GM12878 (cell line): ENCODE results near the gene DNAJC27. TPM values are rescaled to one million over a fixed set of nuclear protein-coding genes. Genes with fewer than 3 reads are reported as not detected.

Source experiments
- ATAC-seq: fragments of 200-7000 bp; cut with Tn5 transposase; 3 replicates; pipeline ENCODE4 v1.9.1; 2020; ENCODE audit warnings: mild to moderate bottlenecking, moderate library complexity
- BruUV-seq: library from RNA; stranded (reverse); fragments of 400-500 nt; replicated peaks from 2 replicates; lab custom pipeline; 2021; lab: Mats Ljungman, UMichigan
- CTCF ChIA-PET: fragments of 300-600 bp; sonication (Branson Sonifier 250); formaldehyde crosslinking; extraction: SDS; loops from one replicate; lab custom pipeline; 2021; ENCODE audit warnings: inconsistent platforms; lab: Yijun Ruan, JAX
- POLR2A ChIA-PET: fragments of 350-600 bp; formaldehyde crosslinking; extraction: SDS; loops from one replicate; lab custom pipeline; 2021; ENCODE audit warnings: inconsistent platforms; lab: Charles Lee
- RAD21 ChIA-PET: fragments of 300-600 bp; sonication (Branson Sonifier 250); formaldehyde crosslinking; loops from one replicate; lab custom pipeline; 2023; ENCODE audit warnings: antibody characterized with exemption; ENCODE audit not compliant: unreplicated experiment; lab: Charles Lee
- SMC1A ChIA-PET: fragments of 300-600 bp; sonication (Branson Sonifier 250); formaldehyde crosslinking; loops from one replicate; lab custom pipeline; 2023; ENCODE audit not compliant: unreplicated experiment, uncharacterized antibody; lab: Charles Lee
- DNase-seq: peaks from one replicate; pipeline ENCODE4 v3.0.0-alpha.2; 2011; ENCODE audit warnings: low read depth, low spot score
- FAIRE-seq: peaks from 3 replicates; lab custom pipeline; 2011; peaks lifted over from hg19 to GRCh38; lab: Jason Lieb, UNC
- H2AFZ ChIP-seq: 2 replicates; pipeline ENCODE4 v1.6.0; 2011; ENCODE audit warnings: low read depth, low read length, control low read depth; ENCODE audit not compliant: control insufficient read depth
- H3K27ac ChIP-seq: 2 replicates; pipeline ENCODE4 v1.5.1; 2011; ENCODE audit warnings: control low read depth; ENCODE audit not compliant: control insufficient read depth, insufficient read depth
- H3K27me3 ChIP-seq, 2 experiments: replicated peaks in 1 of 2; 2 replicates each; pipeline versions ENCODE4 v1.6.0 to v1.6.1; 2011; ENCODE audit warnings: low read length in 1 of 2; ENCODE audit not compliant: control insufficient read depth in 2 of 2, insufficient read depth in 2 of 2
- H3K36me3 ChIP-seq, 2 experiments: 2 replicates each; pipeline ENCODE4 v1.5.1; 2011; ENCODE audit warnings: low read length in 1 of 2; ENCODE audit not compliant: control insufficient read depth in 2 of 2, insufficient read depth in 2 of 2
- H3K4me1 ChIP-seq: 2 replicates; pipeline ENCODE4 v1.6.1; 2011; ENCODE audit warnings: mild to moderate bottlenecking, low read length, moderate library complexity, mixed read lengths; ENCODE audit not compliant: control insufficient read depth, insufficient read depth
- H3K4me2 ChIP-seq: 2 replicates; pipeline ENCODE4 v1.6.0; 2011; ENCODE audit warnings: control low read depth; ENCODE audit not compliant: control insufficient read depth, insufficient read depth
- H3K4me3 ChIP-seq: fragments of 200-600 bp; sonication (generic); 2 replicates; pipeline ENCODE4 v1.5.1; 2016
- H3K79me2 ChIP-seq: 2 replicates; pipeline ENCODE4 v1.6.0; 2011; ENCODE audit warnings: low read length; ENCODE audit not compliant: control insufficient read depth, insufficient read depth
- H3K9ac ChIP-seq: 2 replicates; pipeline ENCODE4 v1.8.0; 2011; ENCODE audit warnings: low read length, control low read depth, mixed read lengths; ENCODE audit not compliant: control insufficient read depth, insufficient read depth
- H3K9me3 ChIP-seq: replicated peaks from 3 replicates; pipeline ENCODE4 v1.5.1; 2011; ENCODE audit warnings: mild to moderate bottlenecking, low read length; ENCODE audit not compliant: control insufficient read depth, insufficient read depth
- H4K20me1 ChIP-seq: 2 replicates; pipeline ENCODE4 v1.6.0; 2011; ENCODE audit not compliant: control insufficient read depth, insufficient read depth
- BCL3 ChIP-seq: IDR thresholded peaks from 2 replicates; pipeline ENCODE4 v1.6.1; 2011; ENCODE audit warnings: borderline replicate concordance, low read depth, mild to moderate bottlenecking, moderate library complexity, low read length; ENCODE audit not compliant: insufficient read depth, poor library complexity, severe bottlenecking
- BCLAF1 ChIP-seq: fragments of 450-650 bp; IDR thresholded peaks from 2 replicates; pipeline ENCODE4 v1.6.1; 2017; ENCODE audit warnings: antibody characterized with exemption, mild to moderate bottlenecking, moderate library complexity
- IRF3 ChIP-seq: fragments of 450-650 bp; IDR thresholded peaks from 2 replicates; pipeline ENCODE4 v1.6.1; 2014; ENCODE audit warnings: mild to moderate bottlenecking
- NRF1 ChIP-seq: conservative IDR thresholded peaks from 2 replicates; pipeline ENCODE4 v1.6.1; 2011; ENCODE audit warnings: mild to moderate bottlenecking, low read depth, low read length, improper control_type of control experiment
- POLR2A ChIP-seq: IDR thresholded peaks from 2 replicates; pipeline ENCODE4 v1.6.1; 2011; ENCODE audit warnings: low read depth, mild to moderate bottlenecking, low read length
- RUNX3 ChIP-seq: IDR thresholded peaks from 2 replicates; pipeline ENCODE4 v1.6.1; 2012; ENCODE audit warnings: low read length, inconsistent platforms
- ZBTB4 ChIP-seq: fragments of 450-650 bp; formaldehyde crosslinking; IDR thresholded peaks from 2 replicates; pipeline ENCODE4 v1.4.0; 2022; ENCODE audit warnings: mild to moderate bottlenecking, moderate library complexity
- ZNF24 ChIP-seq: fragments of 450-650 bp; IDR thresholded peaks from 2 replicates; pipeline ENCODE4 v1.6.1; 2017; ENCODE audit warnings: antibody characterized with exemption, mild to moderate bottlenecking
- WGBS: methylation state at CpG from one replicate; pipeline ENCODE4 v1.1.6; 2016; ENCODE audit warnings: low lambda C conversion rate; ENCODE audit not compliant: insufficient replicate concordance, insufficient coverage; ENCODE audit errors: missing lambda C conversion rate; 5-methylcytosine and 5-hydroxymethylcytosine counted together
- in situ Hi-C: fragments of 300-500 bp; cut with MboI; formaldehyde crosslinking; loops from 9 replicates; pipeline ENCODE4 v1.14.3; 2018; ENCODE audit warnings: mixed read lengths
- intact Hi-C: fragments of 100-400 bp; cut with micrococcal nuclease; formaldehyde crosslinking; loops from one replicate; pipeline ENCODE4 v1.14.2; 2022; ENCODE audit not compliant: unreplicated experiment
- polyA plus RNA-seq, 11 experiments: library from polyadenylated mRNA; depleted of rRNA in 4 of 11; unstranded in 6 of 11; stranded (reverse) in 5 of 11; fragments of >200 nt; fragmentation: Nextera tagmentation in 4 of 11; fragmentation: Illumina TruSeq in 1 of 11; extraction: Ambion mirVana in 4 of 11; extraction: Trizol in 1 of 11; gene quantifications; 1 replicate in 1 of 11; 2 replicates in 10 of 11; pipeline versions ENCODE4 v1.2.1 to v1.2.3, GENCODE V29; 2011 to 2016; ENCODE audit warnings: inconsistent platforms in 2 of 11, missing spikeins in 2 of 11, low read depth in 1 of 11
- total RNA-seq, 4 experiments: library from RNA; depleted of rRNA in 3 of 4; stranded (reverse); fragments of >200 nt in 3 of 4; fragmentation: Illumina TruSeq in 1 of 4; extraction: Trizol in 1 of 4; gene quantifications; 2 replicates each; pipeline versions ENCODE4 v1.2.1 to v1.2.3, GENCODE V29; 2013 to 2021

The DNAJC27 gene
- total and polyA plus RNA-seq, 10 of the 15 experiments (the other 5 are each of a cell fraction or from before 2014, with no cell fraction given): 0.95 to 9.6 (median 3.7) TPM

GRCh38 chr2:24925815-24926214, 45.9 kb downstream of the DNAJC27 start (continued):
- TF ChIP-seq BCL3 (peak; percentile 90), NRF1 (no peak), RUNX3 (no peak)
- TF ChIP-seq, all 136 proteins: peak for 1

- BruUV-seq: no TSS peak
- H3K36me3 ChIP-seq: no peaks in the 10 kb centered on the region
- no peaks in the 10 kb centered on the region for H3K79me2 ChIP-seq
- TF ChIP-seq POLR2A: no peak
- TF ChIP-seq ZBTB4 (CRISPR knock-in tag): no peak
- no peak for TF ChIP-seq IRF3
- TF ChIP-seq ZNF24: no peak
- TF ChIP-seq BCLAF1: no peak
- no peaks in the 10 kb centered on the region for H4K20me1 ChIP-seq
- peaks cover 18% of the 10 kb centered on the region for H3K4me1 ChIP-seq
- ChIA-PET SMC1A (no interaction called here), POLR2A (no interaction called here), RAD21 (no interaction called here), CTCF (no interaction called here)
- H3K9ac ChIP-seq: no peak overlapping the region
- no peak overlapping the region for H3K4me2 ChIP-seq
- no peaks in the 10 kb centered on the region for H3K9me3 ChIP-seq
- H3K27ac ChIP-seq: no peak overlapping the region
- intact Hi-C loops (no loop called here), in situ Hi-C loops (no loop called here)
- H3K4me3 ChIP-seq: no peak overlapping the region
- no peak for DNase-seq
- no peak overlapping the region for H2AFZ ChIP-seq
- no peaks in the 10 kb centered on the region for H3K27me3 ChIP-seq
- 93% methylated on average over 6 of the region's 6 CpGs for WGBS
- ATAC-seq: no peak
- no peak for FAIRE-seq
These were observed 47.0 kb downstream of the DNAJC27 start for GRCh38 chr2:24924732-24925131.
